PFSK-1 (cell line): ENCODE measurements around the gene DNM3.

ENCODE experiments used
- FOXP2 ChIP-seq: optimal IDR thresholded peaks from 2 replicates; pipeline ENCODE3; 2011; ENCODE audit warnings: borderline replicate concordance, control low read depth, inconsistent platforms; ENCODE audit not compliant: insufficient read depth; ENCODE audit errors: extremely low read length, extremely low read depth
- POLR2AphosphoS5 ChIP-seq: IDR thresholded peaks from 2 replicates; pipeline ENCODE4 v1.6.1; 2012; ENCODE audit warnings: low read depth, mild to moderate bottlenecking, control low read depth, low read length, moderate library complexity
- SIN3A ChIP-seq: IDR thresholded peaks from 2 replicates; pipeline ENCODE4 v1.6.1; 2012; ENCODE audit warnings: mild to moderate bottlenecking, low read length, moderate library complexity, borderline replicate concordance; ENCODE audit not compliant: insufficient read depth
- TAF1 ChIP-seq: IDR thresholded peaks from 2 replicates; pipeline ENCODE4 v1.6.1; 2012; ENCODE audit warnings: low read length, control low read depth, borderline replicate concordance; ENCODE audit not compliant: insufficient read depth
- TF ChIP-seq, protein P1 (sequence below), 2 experiments: IDR thresholded peaks; 2 replicates each; pipeline versions ENCODE4 v1.6.1 to v1.8.0; 2011 to 2012; ENCODE audit warnings: low read depth in 2 of 2, low read length in 2 of 2, control low read depth in 1 of 2, inconsistent platforms in 1 of 2, mild to moderate bottlenecking in 1 of 2, moderate library complexity in 1 of 2; ENCODE audit not compliant: insufficient read depth in 1 of 2

Gene DNM3

DNA sequence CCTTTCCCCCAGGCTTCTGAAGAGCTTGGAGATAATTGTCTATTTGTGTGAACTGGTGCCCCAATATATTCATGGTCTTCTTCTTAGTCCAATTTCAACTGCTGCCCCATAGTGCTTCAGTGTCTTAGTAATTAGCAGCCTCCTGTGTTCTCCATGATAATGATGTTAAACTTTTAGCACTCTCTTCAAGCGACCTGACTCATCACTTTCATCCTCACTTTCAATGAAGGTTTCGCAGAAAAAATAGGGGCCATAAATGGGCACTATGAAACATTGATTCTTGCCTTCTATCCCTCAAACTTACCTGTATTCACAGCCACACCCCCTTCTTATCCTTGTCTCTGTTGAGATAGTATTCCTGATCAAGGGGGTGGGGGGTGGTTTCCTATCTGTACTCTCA is 210.6 kb downstream of the DNM3 start:
- no peak for TF ChIP-seq POLR2AphosphoS5
- no peak for TF ChIP-seq SIN3A
- TF ChIP-seq, protein P1, sequence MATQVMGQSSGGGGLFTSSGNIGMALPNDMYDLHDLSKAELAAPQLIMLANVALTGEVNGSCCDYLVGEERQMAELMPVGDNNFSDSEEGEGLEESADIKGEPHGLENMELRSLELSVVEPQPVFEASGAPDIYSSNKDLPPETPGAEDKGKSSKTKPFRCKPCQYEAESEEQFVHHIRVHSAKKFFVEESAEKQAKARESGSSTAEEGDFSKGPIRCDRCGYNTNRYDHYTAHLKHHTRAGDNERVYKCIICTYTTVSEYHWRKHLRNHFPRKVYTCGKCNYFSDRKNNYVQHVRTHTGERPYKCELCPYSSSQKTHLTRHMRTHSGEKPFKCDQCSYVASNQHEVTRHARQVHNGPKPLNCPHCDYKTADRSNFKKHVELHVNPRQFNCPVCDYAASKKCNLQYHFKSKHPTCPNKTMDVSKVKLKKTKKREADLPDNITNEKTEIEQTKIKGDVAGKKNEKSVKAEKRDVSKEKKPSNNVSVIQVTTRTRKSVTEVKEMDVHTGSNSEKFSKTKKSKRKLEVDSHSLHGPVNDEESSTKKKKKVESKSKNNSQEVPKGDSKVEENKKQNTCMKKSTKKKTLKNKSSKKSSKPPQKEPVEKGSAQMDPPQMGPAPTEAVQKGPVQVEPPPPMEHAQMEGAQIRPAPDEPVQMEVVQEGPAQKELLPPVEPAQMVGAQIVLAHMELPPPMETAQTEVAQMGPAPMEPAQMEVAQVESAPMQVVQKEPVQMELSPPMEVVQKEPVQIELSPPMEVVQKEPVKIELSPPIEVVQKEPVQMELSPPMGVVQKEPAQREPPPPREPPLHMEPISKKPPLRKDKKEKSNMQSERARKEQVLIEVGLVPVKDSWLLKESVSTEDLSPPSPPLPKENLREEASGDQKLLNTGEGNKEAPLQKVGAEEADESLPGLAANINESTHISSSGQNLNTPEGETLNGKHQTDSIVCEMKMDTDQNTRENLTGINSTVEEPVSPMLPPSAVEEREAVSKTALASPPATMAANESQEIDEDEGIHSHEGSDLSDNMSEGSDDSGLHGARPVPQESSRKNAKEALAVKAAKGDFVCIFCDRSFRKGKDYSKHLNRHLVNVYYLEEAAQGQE (IDR thresholded peaks at IDR 0.05; ENCODE audit: insufficient read depth in 1 of 2, low read depth in 2 of 2, low read length in 2 of 2): no peak
- no peak for TF ChIP-seq FOXP2
- TF ChIP-seq TAF1: no peak

DNA sequence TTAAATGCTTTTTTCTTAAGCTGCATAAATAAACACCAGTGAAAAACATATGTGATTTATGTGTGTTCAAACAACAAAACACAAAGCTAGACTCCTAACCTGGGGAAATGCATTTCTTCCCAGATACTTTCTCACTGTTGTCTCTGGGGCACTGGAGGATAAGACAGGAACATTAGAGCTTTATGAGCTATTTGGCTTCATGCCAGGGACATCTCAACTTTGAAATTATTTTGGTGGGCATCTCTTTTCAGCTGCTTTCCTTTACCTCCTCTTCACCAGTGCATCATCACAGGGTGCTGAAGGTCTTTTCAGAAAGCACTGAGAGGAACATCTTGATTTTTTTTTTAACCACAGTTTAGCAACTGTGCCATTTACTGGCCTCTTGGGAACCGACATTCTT is 212.9 kb downstream of the DNM3 start:
- TF ChIP-seq, protein P1 (IDR thresholded peaks at IDR 0.05; ENCODE audit: insufficient read depth in 1 of 2, low read depth in 2 of 2, low read length in 2 of 2): no peak
- TF ChIP-seq SIN3A (no peak), TAF1 (no peak), FOXP2 (no peak), POLR2AphosphoS5 (no peak)

DNA sequence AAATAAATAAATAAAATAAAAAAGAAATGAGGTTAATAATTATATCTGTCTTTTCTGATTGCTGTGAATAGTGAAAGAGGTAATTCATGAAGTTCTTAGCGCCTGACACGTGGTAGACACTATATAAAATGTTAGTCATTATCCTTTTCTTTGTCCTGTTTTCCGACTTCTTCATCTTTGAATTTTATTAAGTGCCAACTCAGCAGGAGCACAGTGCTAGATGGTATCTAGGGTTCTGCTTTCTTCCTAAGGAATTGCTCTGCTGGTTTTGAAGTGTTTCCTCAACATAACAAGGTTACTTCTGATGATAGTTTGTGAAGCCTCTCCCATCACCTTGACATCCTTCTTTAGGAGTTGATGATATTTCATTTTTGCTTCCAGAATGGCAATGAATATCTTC is 227.0 kb downstream of the DNM3 start:
- TF ChIP-seq TAF1 (no peak), POLR2AphosphoS5 (no peak), FOXP2 (no peak), SIN3A (no peak)
- TF ChIP-seq, protein P1 (IDR thresholded peaks at IDR 0.05; ENCODE audit: insufficient read depth in 1 of 2, low read depth in 2 of 2, low read length in 2 of 2): no peak

DNA sequence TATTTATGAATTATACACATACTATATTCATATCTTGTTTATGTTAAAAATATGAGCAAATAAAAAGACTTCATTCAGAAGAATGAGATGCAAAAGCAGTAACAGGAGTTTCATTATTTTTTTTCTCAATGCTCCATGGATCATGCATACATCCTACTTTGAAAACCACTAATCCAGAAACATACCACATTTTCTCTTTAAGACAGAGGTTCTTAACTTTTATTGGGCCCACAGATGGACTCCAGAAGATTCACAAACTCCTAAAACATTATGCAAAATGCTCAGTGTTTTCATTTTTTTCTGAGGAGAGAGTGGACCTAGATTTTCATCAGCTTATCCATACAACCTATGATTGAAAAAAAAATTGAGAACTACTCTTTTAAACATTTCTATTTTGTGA is 227.8 kb downstream of the DNM3 start:
- TF ChIP-seq FOXP2 (no peak), POLR2AphosphoS5 (no peak)
- TF ChIP-seq, protein P1 (IDR thresholded peaks at IDR 0.05; ENCODE audit: insufficient read depth in 1 of 2, low read depth in 2 of 2, low read length in 2 of 2): no peak

DNA sequence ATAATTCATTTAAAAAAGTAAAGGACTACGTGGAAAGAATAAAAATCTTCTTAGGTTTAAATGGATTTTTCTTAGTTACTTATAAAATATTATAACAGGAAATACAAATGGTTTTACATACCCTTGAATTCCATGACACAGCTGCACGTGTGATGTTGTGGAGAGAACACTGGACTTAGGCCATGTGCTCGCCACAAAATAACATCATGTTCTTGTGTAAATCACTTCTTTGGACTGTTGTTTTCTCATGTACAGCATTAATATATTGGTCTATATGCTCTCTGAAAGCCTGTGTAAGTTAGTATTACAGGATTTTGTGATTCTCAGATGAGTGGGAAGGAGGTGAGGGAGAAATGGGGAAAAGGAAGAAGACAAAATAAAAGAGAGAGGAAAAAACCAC is 228.2 kb downstream of the DNM3 start:
- TF ChIP-seq POLR2AphosphoS5 (no peak), SIN3A (no peak), FOXP2 (no peak), TAF1 (no peak)
- TF ChIP-seq, protein P1 (IDR thresholded peaks at IDR 0.05; ENCODE audit: insufficient read depth in 1 of 2, low read depth in 2 of 2, low read length in 2 of 2): no peak
